H1 (cell line): ENCODE measurements around the gene CXADR. TPM values are rescaled to one million over a fixed set of nuclear protein-coding genes. Genes with fewer than 3 reads are reported as not detected.

Source experiments
- ATF2 ChIP-seq: IDR thresholded peaks from 2 replicates; pipeline ENCODE4 v1.6.1; 2012; ENCODE audit warnings: low read length, inconsistent platforms
- CHD2 ChIP-seq: IDR thresholded peaks from 2 replicates; pipeline ENCODE4 v1.6.1; 2012; ENCODE audit warnings: low read length, improper control_type of control experiment
- CHD7 ChIP-seq: fragments of 300-600 bp; sonication (generic); IDR thresholded peaks from 2 replicates; pipeline ENCODE4 v1.7.1; 2012; ENCODE audit warnings: low read length, moderate library complexity, mild to moderate bottlenecking, inconsistent platforms; ENCODE audit not compliant: insufficient replicate concordance
- EP300 ChIP-seq, 2 experiments: IDR thresholded peaks; 1 replicate in 1 of 2; 2 replicates in 1 of 2; pipeline ENCODE4 v1.6.1; 2011 to 2012; ENCODE audit warnings: low read depth in 2 of 2, low read length in 2 of 2, mild to moderate bottlenecking in 2 of 2, borderline replicate concordance in 1 of 2, inconsistent platforms in 1 of 2, moderate library complexity in 1 of 2
- NRF1 ChIP-seq: IDR thresholded peaks from 2 replicates; pipeline ENCODE4 v1.6.1; 2011; ENCODE audit warnings: mild to moderate bottlenecking, low read depth, low read length, improper control_type of control experiment
- POU5F1 ChIP-seq: IDR thresholded peaks from 2 replicates; pipeline ENCODE4 v1.6.1; 2011; ENCODE audit warnings: low read depth, mild to moderate bottlenecking, low read length, moderate library complexity
- SP4 ChIP-seq: IDR thresholded peaks from 2 replicates; pipeline ENCODE4 v1.6.1; 2012; ENCODE audit warnings: low read length, inconsistent platforms
- polyA plus RNA-seq, 7 experiments: library from polyadenylated mRNA; depleted of rRNA in 3 of 7; stranded (reverse) in 5 of 7; unstranded in 2 of 7; fragments of >200 nt in 5 of 7; fragments of 200-250 nt in 2 of 7; gene quantifications; 1 replicate in 5 of 7; 2 replicates in 1 of 7; 4 replicates in 1 of 7; pipeline versions ENCODE4 v1.2.1 to v1.2.3, GENCODE V29; 2011 to 2013; ENCODE audit warnings: missing spikeins in 2 of 7, mixed read lengths in 2 of 7
- total RNA-seq: library from RNA; stranded (reverse); fragmentation: NEBNext Ultra II Directional; extraction: Animal tissue kit (Norgen Biotek cat#: 25700); gene quantifications from 2 replicates; pipeline ENCODE4 v1.2.1, GENCODE V29; 2021

CXADR gene
- total and polyA plus RNA-seq, 2 of the 8 experiments (the other 6 are each of a cell fraction or from before 2014, with no cell fraction given): 45.6 to 145 TPM

- no peak for TF ChIP-seq CHD7
- no peak for TF ChIP-seq NRF1
- no peak for TF ChIP-seq EP300 (IDR thresholded peaks at IDR 0.05; ENCODE audit: borderline replicate concordance in 1 of 2, low read depth in 2 of 2, low read length in 2 of 2)
- TF ChIP-seq POU5F1: no peak
- TF ChIP-seq SP4: no peak
- TF ChIP-seq CHD2: no peak
- TF ChIP-seq ATF2: no peak
These were observed 109.2 kb downstream of the CXADR start (continued) for GRCh38 chr21:17622018-17622417.
